ENCODE measurements around the gene TUFT1.

Gene TUFT1

DNA sequence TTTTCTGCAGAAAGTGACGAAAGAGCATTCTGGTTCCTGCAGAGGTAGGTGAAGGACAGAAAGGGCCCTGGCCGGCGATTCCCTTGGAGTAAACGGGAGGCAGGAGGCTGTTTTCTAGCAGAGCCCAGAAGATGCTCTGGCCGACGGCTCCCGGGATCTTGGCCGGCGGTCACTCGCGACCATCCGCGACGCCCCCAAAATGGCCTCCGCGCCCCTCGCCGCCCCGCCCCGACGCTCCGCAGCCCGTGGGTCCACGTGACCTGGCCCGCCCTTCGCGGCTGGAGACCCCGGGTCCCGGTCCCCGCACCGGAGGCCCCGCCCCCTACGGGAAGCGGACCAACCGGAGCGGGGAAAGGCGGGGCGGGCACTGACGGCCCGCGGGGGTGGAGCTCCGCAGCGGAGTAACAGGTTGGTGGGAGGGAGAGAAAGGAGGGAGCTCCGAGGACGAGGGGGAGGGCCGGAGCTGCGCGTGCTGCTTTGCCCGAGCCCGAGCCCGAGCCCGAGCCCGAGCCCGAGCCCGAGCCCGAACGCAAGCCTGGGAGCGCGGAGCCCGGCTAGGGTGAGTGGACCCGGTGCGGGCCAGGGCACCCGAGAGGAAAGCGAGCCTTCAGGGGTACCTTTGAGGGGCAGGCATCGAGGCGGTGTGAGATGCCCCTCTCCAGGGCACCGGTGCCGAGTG, 29.0 kb upstream of the TUFT1 start, which contains the start of gene CGN (continued):
- TF ChIP-seq, protein P1, sequence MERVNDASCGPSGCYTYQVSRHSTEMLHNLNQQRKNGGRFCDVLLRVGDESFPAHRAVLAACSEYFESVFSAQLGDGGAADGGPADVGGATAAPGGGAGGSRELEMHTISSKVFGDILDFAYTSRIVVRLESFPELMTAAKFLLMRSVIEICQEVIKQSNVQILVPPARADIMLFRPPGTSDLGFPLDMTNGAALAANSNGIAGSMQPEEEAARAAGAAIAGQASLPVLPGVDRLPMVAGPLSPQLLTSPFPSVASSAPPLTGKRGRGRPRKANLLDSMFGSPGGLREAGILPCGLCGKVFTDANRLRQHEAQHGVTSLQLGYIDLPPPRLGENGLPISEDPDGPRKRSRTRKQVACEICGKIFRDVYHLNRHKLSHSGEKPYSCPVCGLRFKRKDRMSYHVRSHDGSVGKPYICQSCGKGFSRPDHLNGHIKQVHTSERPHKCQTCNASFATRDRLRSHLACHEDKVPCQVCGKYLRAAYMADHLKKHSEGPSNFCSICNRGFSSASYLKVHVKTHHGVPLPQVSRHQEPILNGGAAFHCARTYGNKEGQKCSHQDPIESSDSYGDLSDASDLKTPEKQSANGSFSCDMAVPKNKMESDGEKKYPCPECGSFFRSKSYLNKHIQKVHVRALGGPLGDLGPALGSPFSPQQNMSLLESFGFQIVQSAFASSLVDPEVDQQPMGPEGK (tag by site-specific recombination; IDR thresholded peaks at IDR 0.05), result peak; percentile 64; the same call in 1 of the 2 replicates
- TF ChIP-seq ZNF747 (tag by site-specific recombination; IDR thresholded peaks at IDR 0.05), result no peak
- TF ChIP-seq ZSCAN30 (tag by site-specific recombination; IDR thresholded peaks at IDR 0.05), result peak; percentile 71
- peak; percentile 77 for TF ChIP-seq KLF8 (tag by site-specific recombination; IDR thresholded peaks at IDR 0.05)
- TF ChIP-seq, protein P2, sequence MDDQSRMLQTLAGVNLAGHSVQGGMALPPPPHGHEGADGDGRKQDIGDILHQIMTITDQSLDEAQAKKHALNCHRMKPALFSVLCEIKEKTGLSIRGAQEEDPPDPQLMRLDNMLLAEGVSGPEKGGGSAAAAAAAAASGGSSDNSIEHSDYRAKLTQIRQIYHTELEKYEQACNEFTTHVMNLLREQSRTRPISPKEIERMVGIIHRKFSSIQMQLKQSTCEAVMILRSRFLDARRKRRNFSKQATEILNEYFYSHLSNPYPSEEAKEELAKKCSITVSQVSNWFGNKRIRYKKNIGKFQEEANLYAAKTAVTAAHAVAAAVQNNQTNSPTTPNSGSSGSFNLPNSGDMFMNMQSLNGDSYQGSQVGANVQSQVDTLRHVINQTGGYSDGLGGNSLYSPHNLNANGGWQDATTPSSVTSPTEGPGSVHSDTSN (CRISPR knock-in tag; IDR thresholded peaks at IDR 0.05), result 0 out of 2 replicates have a peak, but pooled peaks have one; percentile 8
- peak; percentile 59 for TF ChIP-seq ZFHX2 (tag by site-specific recombination; conservative IDR thresholded peaks at IDR 0.05)
- peak; percentile 100 for TF ChIP-seq SCRT2 (tag by site-specific recombination; IDR thresholded peaks at IDR 0.05)
- TF ChIP-seq IKZF3 (tag by site-specific recombination; IDR thresholded peaks at IDR 0.05), result peak; percentile 49
- TF ChIP-seq ZEB2 (tag by site-specific recombination; IDR thresholded peaks at IDR 0.05), result peak; percentile 77
- peak; percentile 95 for TF ChIP-seq SCRT1 (tag by site-specific recombination; IDR thresholded peaks at IDR 0.05; ENCODE audit: borderline replicate concordance)
- TF ChIP-seq ZBTB8A (tag by site-specific recombination; IDR thresholded peaks at IDR 0.05), result peak; percentile 90
- TF ChIP-seq ZNF266 (tag by site-specific recombination; IDR thresholded peaks at IDR 0.05; ENCODE audit: low read depth), result no peak
- no peak for TF ChIP-seq ZNF423 (tag by site-specific recombination; IDR thresholded peaks at IDR 0.05)
- TF ChIP-seq, protein P3, sequence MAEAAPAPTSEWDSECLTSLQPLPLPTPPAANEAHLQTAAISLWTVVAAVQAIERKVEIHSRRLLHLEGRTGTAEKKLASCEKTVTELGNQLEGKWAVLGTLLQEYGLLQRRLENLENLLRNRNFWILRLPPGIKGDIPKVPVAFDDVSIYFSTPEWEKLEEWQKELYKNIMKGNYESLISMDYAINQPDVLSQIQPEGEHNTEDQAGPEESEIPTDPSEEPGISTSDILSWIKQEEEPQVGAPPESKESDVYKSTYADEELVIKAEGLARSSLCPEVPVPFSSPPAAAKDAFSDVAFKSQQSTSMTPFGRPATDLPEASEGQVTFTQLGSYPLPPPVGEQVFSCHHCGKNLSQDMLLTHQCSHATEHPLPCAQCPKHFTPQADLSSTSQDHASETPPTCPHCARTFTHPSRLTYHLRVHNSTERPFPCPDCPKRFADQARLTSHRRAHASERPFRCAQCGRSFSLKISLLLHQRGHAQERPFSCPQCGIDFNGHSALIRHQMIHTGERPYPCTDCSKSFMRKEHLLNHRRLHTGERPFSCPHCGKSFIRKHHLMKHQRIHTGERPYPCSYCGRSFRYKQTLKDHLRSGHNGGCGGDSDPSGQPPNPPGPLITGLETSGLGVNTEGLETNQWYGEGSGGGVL (tag by site-specific recombination; IDR thresholded peaks at IDR 0.05), result peak; percentile 63; the same call in 1 of the 2 replicates
- no peak for TF ChIP-seq ZNF202 (tag by site-specific recombination; IDR thresholded peaks at IDR 0.05; ENCODE audit: borderline replicate concordance)
- peak; percentile 87 for TF ChIP-seq ZNF366 (tag by site-specific recombination; conservative IDR thresholded peaks at IDR 0.05)
- TF ChIP-seq ZBTB1 (tag by site-specific recombination; IDR thresholded peaks at IDR 0.05), result 0 out of 2 replicates have a peak, but pooled peaks have one; percentile 30
- TF ChIP-seq, protein P4, sequence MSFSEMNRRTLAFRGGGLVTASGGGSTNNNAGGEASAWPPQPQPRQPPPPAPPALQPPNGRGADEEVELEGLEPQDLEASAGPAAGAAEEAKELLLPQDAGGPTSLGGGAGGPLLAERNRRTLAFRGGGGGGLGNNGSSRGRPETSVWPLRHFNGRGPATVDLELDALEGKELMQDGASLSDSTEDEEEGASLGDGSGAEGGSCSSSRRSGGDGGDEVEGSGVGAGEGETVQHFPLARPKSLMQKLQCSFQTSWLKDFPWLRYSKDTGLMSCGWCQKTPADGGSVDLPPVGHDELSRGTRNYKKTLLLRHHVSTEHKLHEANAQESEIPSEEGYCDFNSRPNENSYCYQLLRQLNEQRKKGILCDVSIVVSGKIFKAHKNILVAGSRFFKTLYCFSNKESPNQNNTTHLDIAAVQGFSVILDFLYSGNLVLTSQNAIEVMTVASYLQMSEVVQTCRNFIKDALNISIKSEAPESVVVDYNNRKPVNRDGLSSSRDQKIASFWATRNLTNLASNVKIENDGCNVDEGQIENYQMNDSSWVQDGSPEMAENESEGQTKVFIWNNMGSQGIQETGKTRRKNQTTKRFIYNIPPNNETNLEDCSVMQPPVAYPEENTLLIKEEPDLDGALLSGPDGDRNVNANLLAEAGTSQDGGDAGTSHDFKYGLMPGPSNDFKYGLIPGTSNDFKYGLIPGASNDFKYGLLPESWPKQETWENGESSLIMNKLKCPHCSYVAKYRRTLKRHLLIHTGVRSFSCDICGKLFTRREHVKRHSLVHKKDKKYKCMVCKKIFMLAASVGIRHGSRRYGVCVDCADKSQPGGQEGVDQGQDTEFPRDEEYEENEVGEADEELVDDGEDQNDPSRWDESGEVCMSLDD (tag by site-specific recombination; IDR thresholded peaks at IDR 0.05), result peak; percentile 46; the same call in 1 of the 2 replicates
- TF ChIP-seq ZNF629 (tag by site-specific recombination; IDR thresholded peaks at IDR 0.05), result peak; percentile 84; the same call in 1 of the 2 replicates
- TF ChIP-seq ZXDB (tag by site-specific recombination; IDR thresholded peaks at IDR 0.05), result peak; percentile 72
- TF ChIP-seq ZBTB21 (tag by site-specific recombination; IDR thresholded peaks at IDR 0.05), result peak; percentile 76
- TF ChIP-seq ZNF561 (tag by site-specific recombination; IDR thresholded peaks at IDR 0.05; ENCODE audit: borderline replicate concordance), result 0 out of 2 replicates have a peak, but pooled peaks have one; percentile 64
- TF ChIP-seq, protein P5, sequence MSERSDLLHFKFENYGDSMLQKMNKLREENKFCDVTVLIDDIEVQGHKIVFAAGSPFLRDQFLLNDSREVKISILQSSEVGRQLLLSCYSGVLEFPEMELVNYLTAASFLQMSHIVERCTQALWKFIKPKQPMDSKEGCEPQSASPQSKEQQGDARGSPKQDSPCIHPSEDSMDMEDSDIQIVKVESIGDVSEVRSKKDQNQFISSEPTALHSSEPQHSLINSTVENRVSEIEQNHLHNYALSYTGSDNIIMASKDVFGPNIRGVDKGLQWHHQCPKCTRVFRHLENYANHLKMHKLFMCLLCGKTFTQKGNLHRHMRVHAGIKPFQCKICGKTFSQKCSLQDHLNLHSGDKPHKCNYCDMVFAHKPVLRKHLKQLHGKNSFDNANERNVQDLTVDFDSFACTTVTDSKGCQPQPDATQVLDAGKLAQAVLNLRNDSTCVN (tag by site-specific recombination; optimal IDR thresholded peaks at IDR 0.05), result peak; percentile 93
- TF ChIP-seq ZBTB17 (tag by site-specific recombination; IDR thresholded peaks at IDR 0.05), result peak; percentile 74; the same call in 1 of the 2 replicates
- TF ChIP-seq EGR2 (tag by site-specific recombination; IDR thresholded peaks at IDR 0.05; ENCODE audit: low read depth), result peak; percentile 49; the same call in 1 of the 2 replicates
- peak; percentile 67 for TF ChIP-seq KLF10 (tag by site-specific recombination; IDR thresholded peaks at IDR 0.05)
- TF ChIP-seq, protein P6, sequence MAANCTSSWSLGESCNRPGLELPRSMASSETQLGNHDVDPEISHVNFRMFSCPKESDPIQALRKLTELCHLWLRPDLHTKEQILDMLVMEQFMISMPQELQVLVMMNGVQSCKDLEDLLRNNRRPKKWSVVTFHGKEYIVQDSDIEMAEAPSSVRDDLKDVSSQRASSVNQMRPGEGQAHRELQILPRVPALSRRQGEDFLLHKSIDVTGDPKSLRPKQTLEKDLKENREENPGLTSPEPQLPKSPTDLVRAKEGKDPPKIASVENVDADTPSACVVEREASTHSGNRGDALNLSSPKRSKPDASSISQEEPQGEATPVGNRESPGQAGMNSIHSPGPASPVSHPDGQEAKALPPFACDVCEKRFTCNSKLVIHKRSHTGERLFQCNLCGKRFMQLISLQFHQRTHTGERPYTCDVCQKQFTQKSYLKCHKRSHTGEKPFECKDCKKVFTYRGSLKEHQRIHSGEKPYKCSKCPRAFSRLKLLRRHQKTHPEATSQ (tag by site-specific recombination; IDR thresholded peaks at IDR 0.05), result peak; percentile 74; the same call in 1 of the 2 replicates
- peak; percentile 38; the same call in 1 of the 2 replicates for TF ChIP-seq YY2 (tag by site-specific recombination; IDR thresholded peaks at IDR 0.05)
- no peak for TF ChIP-seq GLI2 (tag by site-specific recombination; IDR thresholded peaks at IDR 0.05; ENCODE audit: borderline replicate concordance, low read depth)
- TF ChIP-seq YY1 (tag by site-specific recombination; IDR thresholded peaks at IDR 0.05), result peak; percentile 78
